Endodermal cell (in vitro differentiated cells): ENCODE results near the gene EEPD1. TPM values are rescaled to one million over a fixed set of nuclear protein-coding genes. Genes with fewer than 3 reads are reported as not detected.

Experiments
- DNase-seq: peaks from one replicate; pipeline ENCODE4 v3.0.0-alpha.2; 2017
- H3K27ac ChIP-seq: 2 replicates; pipeline ENCODE4 v1.5.1; 2013; ENCODE audit warnings: mild to moderate bottlenecking, low read depth, low read length, moderate library complexity
- H3K27me3 ChIP-seq: 2 replicates; pipeline ENCODE4 v1.6.1; 2013; ENCODE audit warnings: mild to moderate bottlenecking, low read length, moderate library complexity; ENCODE audit not compliant: insufficient read depth, control insufficient read depth, poor library complexity, severe bottlenecking
- H3K36me3 ChIP-seq: 2 replicates; pipeline ENCODE4 v1.7.0; 2013; ENCODE audit warnings: mild to moderate bottlenecking, low read length, moderate library complexity; ENCODE audit not compliant: control insufficient read depth, insufficient read depth
- H3K4me1 ChIP-seq: one replicate; pipeline ENCODE4 v1.7.0; 2013; ENCODE audit warnings: low read length; ENCODE audit not compliant: control insufficient read depth, insufficient read depth
- H3K4me3 ChIP-seq: 2 replicates; pipeline ENCODE4 v1.5.1; 2013; ENCODE audit warnings: mild to moderate bottlenecking, low read length, moderate library complexity
- H3K9ac ChIP-seq: 2 replicates; pipeline ENCODE4 v1.6.1; 2013; ENCODE audit warnings: mild to moderate bottlenecking, low read length, moderate library complexity; ENCODE audit not compliant: poor library complexity, severe bottlenecking; ENCODE audit errors: extremely low read depth
- H3K9me3 ChIP-seq: 2 replicates; pipeline ENCODE4 v1.6.1; 2013; ENCODE audit warnings: mild to moderate bottlenecking, low read length, moderate library complexity; ENCODE audit not compliant: control insufficient read depth
- H3K27ac Mint-ChIP-seq: 2 replicates; pipeline ENCODE4 v1.8.0; 2020; ENCODE audit warnings: mixed read lengths
- H3K27me3 Mint-ChIP-seq: 2 replicates; pipeline ENCODE4 v1.8.0; 2021; ENCODE audit warnings: mild to moderate bottlenecking, mixed read lengths; ENCODE audit not compliant: insufficient read depth
- H3K36me3 Mint-ChIP-seq: 2 replicates; pipeline ENCODE4 v1.8.0; 2020; ENCODE audit warnings: low read depth, mixed read lengths
- H3K4me1 Mint-ChIP-seq: 2 replicates; pipeline ENCODE4 v1.8.0; 2020; ENCODE audit warnings: mixed read lengths
- H3K4me3 Mint-ChIP-seq: 2 replicates; pipeline ENCODE4 v1.8.0; 2020; ENCODE audit warnings: mild to moderate bottlenecking, moderate library complexity, mixed read lengths
- H3K9me3 Mint-ChIP-seq: 2 replicates; pipeline ENCODE4 v1.8.0; 2020; ENCODE audit warnings: mild to moderate bottlenecking, mixed read lengths
- WGBS, 2 experiments: methylation state at CpG; one replicate each; pipeline versions ENCODE4 v1.1.5 to v1.1.7; 2013; ENCODE audit warnings: missing lambda C conversion rate in 2 of 2, mixed read lengths in 1 of 2; ENCODE audit not compliant: insufficient coverage in 1 of 2, insufficient read length in 1 of 2; 5-methylcytosine and 5-hydroxymethylcytosine counted together
- total RNA-seq, 2 donors: library from RNA; stranded (reverse); fragmentation: NEBNext Ultra II Directional in 1 of 2; extraction: Animal tissue kit (Norgen Biotek cat#: 25700) in 1 of 2; gene quantifications; 2 replicates in 1 of 2; 3 replicates in 1 of 2; pipeline ENCODE4 v1.2.1, GENCODE V29; 2021
- TF ChIP-seq, protein P1 (sequence below): fragments of 200-600 bp; sonication (generic); conservative IDR thresholded peaks from 2 replicates; pipeline ENCODE4 v1.5.0; 2021; ENCODE audit warnings: antibody characterized with exemption, mild to moderate bottlenecking

EEPD1 gene
- total RNA-seq, 2 donors from 2014 or later: 9.7 to 11.4 TPM

DNA sequence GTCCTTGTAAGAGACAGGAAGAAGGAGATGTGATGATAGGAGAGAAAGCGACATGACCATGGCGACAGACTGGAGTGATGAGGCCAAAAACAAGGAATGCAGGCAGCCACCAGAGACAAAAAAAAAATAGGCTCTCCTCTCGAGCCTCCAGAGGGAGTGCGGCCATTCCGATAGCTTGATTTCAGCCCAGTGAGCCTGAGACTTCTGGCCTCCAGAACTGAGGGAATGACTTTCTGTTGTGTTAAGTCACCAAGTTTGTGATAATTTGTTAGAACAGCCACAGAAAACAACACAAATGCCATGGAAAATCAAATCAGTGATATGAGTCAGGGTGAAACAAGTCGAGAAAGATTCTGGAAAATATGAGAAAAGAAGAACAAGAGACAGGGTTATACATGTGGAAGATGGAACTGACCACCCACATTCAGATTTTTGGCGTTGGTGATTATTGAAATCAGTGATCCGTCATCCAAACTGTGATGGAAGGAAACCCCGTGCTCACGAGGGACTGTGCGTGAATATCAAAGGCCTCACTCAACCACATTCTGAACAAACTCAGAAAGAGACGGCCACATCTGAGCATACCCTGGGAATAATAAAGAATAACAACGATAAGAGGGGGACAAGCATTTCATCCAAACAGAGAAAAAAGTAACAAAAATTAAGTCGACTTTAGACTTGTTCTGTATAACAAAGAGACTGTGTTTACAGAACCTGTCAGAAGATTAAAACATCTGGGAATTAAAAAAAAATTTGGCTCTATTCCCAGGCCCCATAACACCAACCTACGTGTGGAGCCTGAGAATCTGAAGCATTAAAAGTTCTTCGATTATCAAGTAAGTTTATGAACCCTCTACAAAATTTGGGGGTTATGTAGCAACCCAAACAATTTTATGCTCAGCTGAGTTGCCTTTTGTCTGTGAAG is 72.1 kb downstream of the EEPD1 start:
- Mint-ChIP-seq H3K36me3 (peaks cover 2% of the 10 kb centered on the region), H3K27me3 (no peaks in the 10 kb centered on the region), H3K4me3 (no peak overlapping the region), H3K4me1 (peaks cover 13% of the 10 kb centered on the region), H3K27ac (no peak overlapping the region), H3K9me3 (no peaks in the 10 kb centered on the region)
- TF ChIP-seq, protein P1, sequence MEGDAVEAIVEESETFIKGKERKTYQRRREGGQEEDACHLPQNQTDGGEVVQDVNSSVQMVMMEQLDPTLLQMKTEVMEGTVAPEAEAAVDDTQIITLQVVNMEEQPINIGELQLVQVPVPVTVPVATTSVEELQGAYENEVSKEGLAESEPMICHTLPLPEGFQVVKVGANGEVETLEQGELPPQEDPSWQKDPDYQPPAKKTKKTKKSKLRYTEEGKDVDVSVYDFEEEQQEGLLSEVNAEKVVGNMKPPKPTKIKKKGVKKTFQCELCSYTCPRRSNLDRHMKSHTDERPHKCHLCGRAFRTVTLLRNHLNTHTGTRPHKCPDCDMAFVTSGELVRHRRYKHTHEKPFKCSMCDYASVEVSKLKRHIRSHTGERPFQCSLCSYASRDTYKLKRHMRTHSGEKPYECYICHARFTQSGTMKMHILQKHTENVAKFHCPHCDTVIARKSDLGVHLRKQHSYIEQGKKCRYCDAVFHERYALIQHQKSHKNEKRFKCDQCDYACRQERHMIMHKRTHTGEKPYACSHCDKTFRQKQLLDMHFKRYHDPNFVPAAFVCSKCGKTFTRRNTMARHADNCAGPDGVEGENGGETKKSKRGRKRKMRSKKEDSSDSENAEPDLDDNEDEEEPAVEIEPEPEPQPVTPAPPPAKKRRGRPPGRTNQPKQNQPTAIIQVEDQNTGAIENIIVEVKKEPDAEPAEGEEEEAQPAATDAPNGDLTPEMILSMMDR: no peak
- no peaks in the 10 kb centered on the region for H3K9me3 ChIP-seq
- no peak overlapping the region for H3K9ac ChIP-seq
- no peak overlapping the region for H3K4me3 ChIP-seq
- no peaks in the 10 kb centered on the region for H3K27me3 ChIP-seq
- no peaks in the 10 kb centered on the region for H3K4me1 ChIP-seq
- H3K36me3 ChIP-seq: no peaks in the 10 kb centered on the region
- WGBS, 2 experiments: 92 to 98% methylated on average over 12 to 16 of the region's 16 CpGs
- DNase-seq: no peak
- no peak overlapping the region for H3K27ac ChIP-seq

DNA sequence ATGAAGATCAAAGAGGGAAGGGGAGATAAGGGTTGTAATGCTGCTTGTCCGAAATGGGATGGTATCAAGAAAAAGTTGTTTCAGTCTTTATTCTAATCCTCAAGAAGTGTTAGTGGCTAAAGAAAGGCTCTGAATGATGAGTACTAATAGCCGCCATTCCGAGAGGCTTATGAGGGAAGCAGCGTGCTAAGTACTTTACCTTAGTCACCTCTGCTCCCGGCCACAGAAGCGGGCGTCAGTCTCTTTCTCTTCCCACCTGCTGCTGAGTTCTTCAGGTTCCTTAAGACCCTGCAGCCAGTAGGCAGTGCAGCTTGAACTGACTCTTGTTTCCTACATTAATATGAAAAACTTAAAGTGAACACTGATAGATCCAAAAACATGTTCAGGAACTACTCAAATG is 73.1 kb downstream of the EEPD1 start:
- H3K36me3 ChIP-seq: no peaks in the 10 kb centered on the region
- no peaks in the 10 kb centered on the region for H3K27me3 Mint-ChIP-seq
- no peak overlapping the region for H3K9ac ChIP-seq
- TF ChIP-seq, protein P1: no peak
- H3K27ac Mint-ChIP-seq: no peak overlapping the region
- no peaks in the 10 kb centered on the region for H3K27me3 ChIP-seq
- H3K9me3 ChIP-seq: no peaks in the 10 kb centered on the region
- peaks cover 13% of the 10 kb centered on the region for H3K4me1 Mint-ChIP-seq
- H3K36me3 Mint-ChIP-seq: peaks cover 2% of the 10 kb centered on the region
- H3K4me3 ChIP-seq: no peak overlapping the region
- no peaks in the 10 kb centered on the region for H3K4me1 ChIP-seq
- no peak overlapping the region for H3K27ac ChIP-seq
- H3K4me3 Mint-ChIP-seq: no peak overlapping the region
- DNase-seq: no peak
- no peaks in the 10 kb centered on the region for H3K9me3 Mint-ChIP-seq
- WGBS, 2 experiments: 89% methylated on average over 7 of the region's 7 CpGs; no CpG with 5 or more reads in 1 of the 2 experiments

DNA sequence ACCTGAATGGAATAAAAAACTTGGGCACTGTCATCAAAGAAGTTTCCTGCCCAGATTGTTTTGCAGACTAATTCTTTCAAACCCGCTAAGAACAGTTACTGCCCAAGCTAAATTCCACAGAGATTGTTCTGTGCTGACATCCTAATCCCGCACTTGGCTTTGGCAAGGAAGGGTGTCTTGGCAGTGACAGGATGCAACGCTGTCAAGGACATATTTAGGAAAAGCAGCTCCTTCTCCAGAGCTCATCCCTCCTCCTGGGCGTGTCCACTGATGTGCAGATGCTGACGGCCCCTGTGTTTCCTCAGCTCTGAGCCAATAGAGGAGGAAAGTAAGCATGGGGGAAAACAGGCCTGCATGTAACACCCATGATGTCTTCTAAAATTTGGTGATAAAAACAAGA is 74.2 kb downstream of the EEPD1 start:
- no peak for DNase-seq
- peaks cover 2% of the 10 kb centered on the region for H3K36me3 Mint-ChIP-seq
- H3K9me3 Mint-ChIP-seq: no peaks in the 10 kb centered on the region
- Histone ChIP-seq H3K27me3 (no peaks in the 10 kb centered on the region), H3K9ac (no peak overlapping the region), H3K4me3 (no peak overlapping the region), H3K4me1 (no peaks in the 10 kb centered on the region), H3K27ac (no peak overlapping the region), H3K36me3 (no peaks in the 10 kb centered on the region), H3K9me3 (no peaks in the 10 kb centered on the region)
- H3K4me3 Mint-ChIP-seq: no peak overlapping the region
- 88 to 90% methylated on average over 4 to 5 of the region's 5 CpGs for WGBS, 2 experiments
- no peak overlapping the region for H3K27ac Mint-ChIP-seq
- no peaks in the 10 kb centered on the region for H3K27me3 Mint-ChIP-seq
- H3K4me1 Mint-ChIP-seq: peaks cover 15% of the 10 kb centered on the region
- TF ChIP-seq, protein P1: no peak
